Left renal cortex interstitium (tissue), 4 donors: ENCODE results near the gene CHIT1. TPM values are rescaled to one million over a fixed set of nuclear protein-coding genes. Genes with fewer than 3 reads are reported as not detected.

ENCODE experiments used
- DNase-seq, 4 donors: peaks; one replicate each; pipeline ENCODE4 v3.0.0-alpha.2; 2013; ENCODE audit warnings: low read depth in 4 of 4, low spot score in 2 of 4, missing footprints in 1 of 4
- polyA plus RNA-seq, 4 donors: library from polyadenylated mRNA; unstranded; fragments of 120-200 nt; gene quantifications; one replicate each; pipeline ENCODE4 v1.2.1, GENCODE V29; 2013; ENCODE audit not compliant: insufficient read length in 4 of 4

CHIT1 gene
- polyA plus RNA-seq, 4 donors = 0.13 to 0.46 (median 0.21) TPM

- no peak for DNase-seq
These were observed 53.0 kb downstream of the CHIT1 start for GRCh38 chr1:203176273-203177035.

GRCh38 chr1:203175827-203176241, 53.6 kb downstream of the CHIT1 start:
- no peak for DNase-seq

- no peak for DNase-seq
These were observed 54.1 kb downstream of the CHIT1 start, which contains the start of gene MYBPH for GRCh38 chr1:203175237-203175826. Gene MYBPH (minus strand): TSS chr1:203175826. CDS start chr1:203175755, 71 bp downstream.

DNA sequence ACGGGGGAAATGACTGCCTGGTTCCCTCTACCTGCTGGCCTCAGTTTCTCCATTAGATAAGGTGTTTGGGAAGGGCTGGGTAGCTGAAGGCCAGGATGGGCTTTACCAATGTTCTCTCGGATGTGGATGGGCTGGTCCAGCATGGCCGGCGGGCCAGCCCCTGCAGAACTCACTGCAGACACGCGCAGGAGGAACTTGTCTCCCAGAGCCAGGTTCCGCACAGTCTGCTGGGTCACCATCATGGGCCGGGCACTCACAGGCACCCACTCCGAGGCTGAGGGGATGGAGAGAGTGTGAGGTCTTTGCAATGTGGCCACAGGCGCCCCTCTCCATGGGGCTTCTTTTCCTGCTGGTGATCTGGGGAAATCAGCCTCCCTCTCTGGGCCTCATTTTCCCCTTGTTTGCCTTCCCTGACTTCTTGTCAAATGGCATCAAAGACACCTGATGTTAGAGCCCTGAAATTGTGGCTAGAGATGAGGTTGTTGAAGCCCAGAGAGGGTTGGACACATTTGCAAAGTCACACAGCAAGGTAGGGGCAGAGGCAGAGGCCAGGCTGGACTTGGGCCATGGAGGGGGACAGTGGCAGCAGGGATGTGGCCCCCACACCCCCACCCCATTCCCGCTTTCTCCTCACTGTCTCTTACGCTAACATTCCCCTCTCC, 55.0 kb downstream of the CHIT1 start:
- DNase-seq = no peak

GRCh38 chr1:203173566-203173965, 55.9 kb downstream of the CHIT1 start:
- no peak for DNase-seq

GRCh38 chr1:203173011-203173555, 56.4 kb downstream of the CHIT1 start:
- no peak for DNase-seq

DNA sequence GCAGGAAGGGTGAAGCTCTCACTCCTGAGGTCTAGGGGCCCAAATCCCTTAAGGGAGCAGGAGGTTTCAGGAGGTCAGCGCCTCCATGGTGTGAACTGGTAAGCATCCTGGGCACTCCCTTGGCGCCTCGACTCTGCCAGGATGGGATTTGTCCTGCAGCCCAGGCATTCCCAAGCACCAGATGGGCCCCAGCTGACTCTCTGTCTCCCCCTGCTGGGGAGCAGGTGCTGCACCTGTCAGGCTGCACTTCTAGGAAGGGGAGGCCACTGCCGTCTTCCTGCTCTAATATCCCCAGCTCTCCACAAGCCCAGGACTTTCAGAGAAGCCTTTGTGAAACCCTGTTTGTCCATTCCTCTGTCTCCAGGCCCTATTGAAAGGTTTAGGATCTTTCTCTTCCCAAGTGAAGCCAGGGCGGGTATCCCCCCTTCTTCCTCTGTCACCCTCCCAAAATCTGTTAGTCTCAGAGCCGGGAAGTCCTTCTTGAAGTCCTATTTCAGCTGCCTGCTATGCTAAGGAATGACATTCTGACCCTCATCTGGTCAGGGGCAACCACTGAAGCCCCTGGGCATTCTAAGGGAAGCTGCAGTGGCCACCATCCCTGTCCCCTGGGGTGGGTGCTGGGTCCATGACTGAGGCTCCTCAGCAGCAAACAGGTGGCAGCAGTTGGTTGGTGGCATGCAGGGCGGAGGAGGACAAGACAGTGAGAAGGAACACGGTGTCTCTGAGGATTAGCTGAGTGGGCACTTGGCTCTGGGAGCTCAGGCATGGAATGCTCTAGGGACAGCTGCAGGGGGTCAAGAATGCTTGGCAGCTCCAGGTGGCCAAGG, 57.1 kb downstream of the CHIT1 start:
- DNase-seq = no peak

DNA sequence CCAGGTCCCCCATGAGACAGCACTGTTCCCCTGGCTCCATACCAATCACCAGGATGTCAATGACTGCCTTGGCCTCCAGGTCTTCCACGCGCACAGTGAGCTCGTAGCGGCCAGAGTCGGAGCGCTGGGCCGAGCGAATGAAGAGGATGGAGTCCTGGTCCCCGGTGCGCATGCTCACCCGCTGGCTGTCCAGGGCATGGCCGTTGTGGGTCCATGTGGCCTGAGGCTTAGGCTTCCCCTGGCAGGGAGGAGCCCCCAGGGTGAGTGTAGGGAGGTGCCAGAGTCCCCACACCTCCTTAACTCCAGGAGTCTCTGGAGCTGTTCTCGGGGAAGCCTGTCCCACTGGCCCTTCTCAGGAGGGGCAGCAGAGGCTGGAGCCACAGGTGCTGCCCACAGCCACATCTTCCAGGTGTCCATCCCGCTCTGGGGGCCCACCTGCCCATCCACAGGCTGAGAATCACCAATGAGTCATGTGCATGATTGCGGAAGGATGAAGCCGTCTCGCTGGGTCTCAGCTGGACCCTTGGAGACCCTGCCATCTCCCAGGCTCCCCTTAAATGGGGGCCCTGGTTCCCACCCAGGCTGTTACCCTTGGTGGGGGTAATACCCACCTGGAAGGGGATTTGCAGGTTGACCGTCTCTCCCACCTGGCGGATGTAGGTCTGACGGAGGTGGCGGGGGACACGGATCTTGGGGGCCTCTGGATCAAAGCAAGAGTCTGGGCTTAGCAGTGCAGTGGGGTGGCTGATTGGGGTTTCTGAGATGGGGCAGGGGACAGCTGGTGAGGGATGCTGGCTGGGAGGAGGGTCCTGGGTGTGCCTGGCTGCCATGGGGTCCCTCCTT, 57.9 kb downstream of the CHIT1 start:
- DNase-seq = no peak

DNA sequence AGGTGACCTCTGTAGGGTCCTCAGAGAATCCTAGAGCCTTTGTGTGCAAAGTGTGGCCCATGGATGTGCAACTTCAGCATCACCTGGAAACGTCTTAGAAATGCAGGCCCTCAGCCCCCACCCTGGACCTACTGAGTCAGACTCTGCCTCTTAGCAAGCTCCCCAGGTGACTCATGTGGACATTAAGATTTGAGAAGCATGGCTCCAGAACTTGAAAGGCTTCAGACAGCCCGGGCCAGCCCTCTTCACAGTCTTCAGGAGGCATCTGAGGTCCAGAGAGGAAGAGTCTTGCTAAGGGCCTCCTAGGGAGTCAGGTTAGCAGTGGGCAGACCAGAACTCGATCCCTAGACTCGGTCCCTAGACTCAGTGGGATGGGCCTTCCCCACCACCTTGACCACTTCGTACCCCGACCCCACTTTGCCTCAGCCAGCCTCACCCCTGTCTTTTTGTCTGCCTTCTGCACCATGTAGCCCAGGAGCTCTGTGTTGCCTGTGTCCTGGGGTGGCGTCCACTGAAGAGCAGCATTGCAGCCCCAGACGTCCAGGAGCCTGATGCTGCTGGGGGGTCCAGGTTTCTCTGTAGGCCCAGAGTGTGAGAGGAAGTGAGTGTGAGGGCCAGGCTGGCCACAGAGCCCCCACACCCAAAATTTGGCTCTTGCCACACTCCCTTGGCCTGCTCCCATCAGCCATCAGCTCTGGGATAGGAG, 58.7 kb downstream of the CHIT1 start:
- DNase-seq = no peak

GRCh38 chr1:203169770-203170520, 59.5 kb downstream of the CHIT1 start:
- DNase-seq = no peak

DNA sequence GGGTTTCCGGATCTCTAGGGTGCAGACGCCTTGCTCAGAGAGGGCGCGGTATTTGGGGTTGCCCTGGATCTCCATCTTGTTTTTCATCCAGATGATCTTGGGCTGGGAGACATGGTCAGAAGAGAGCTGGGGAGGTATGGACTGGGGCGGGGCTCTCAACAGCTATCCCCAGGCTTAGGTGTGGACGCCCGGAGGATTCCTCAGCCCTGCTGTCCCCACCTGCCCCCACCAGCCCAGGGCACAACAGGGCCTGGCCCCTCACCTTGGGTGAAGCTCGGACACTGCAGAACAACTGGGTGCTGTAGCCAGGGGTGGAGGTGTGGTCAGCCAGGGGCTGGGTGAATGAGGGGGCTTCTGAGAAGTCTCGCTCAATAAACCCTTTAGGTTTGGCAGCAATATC, 60.5 kb downstream of the CHIT1 start:
- DNase-seq = no peak

- no peak for DNase-seq
These were observed 61.2 kb downstream of the CHIT1 start for GRCh38 chr1:203168256-203168786.

DNA sequence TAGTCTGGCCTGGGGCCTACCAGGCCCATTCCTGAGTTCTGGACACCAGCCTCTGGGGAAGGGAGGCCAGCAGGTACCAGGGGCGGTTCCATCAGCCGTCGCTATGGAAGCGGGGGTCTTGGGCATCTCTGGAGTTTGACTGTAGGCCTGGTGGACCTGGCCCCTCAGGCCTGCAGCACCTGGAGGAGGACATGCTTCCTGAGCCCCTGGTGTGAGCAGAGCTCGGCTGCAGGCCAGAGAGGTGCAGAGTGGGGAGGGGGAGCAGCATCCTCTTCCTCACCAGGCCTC, 61.6 kb downstream of the CHIT1 start:
- no peak for DNase-seq

GRCh38 chr1:203167026-203167912, 62.2 kb downstream of the CHIT1 start:
- no peak for DNase-seq

- no peak for DNase-seq
These were observed 63.1 kb downstream of the CHIT1 start for GRCh38 chr1:203166192-203166940.
